MM.1S (cell line): Measurements from ENCODE around the gene FOXJ1.

Source experiments
- EZH2 ChIP-seq: fragments of 300-600 bp; sonication (generic); optimal IDR thresholded peaks from 2 replicates; pipeline ENCODE3; 2017; ENCODE audit warnings: low read depth, mild to moderate bottlenecking, antibody characterized with exemption, low read length, mixed read lengths
- TF ChIP-seq, protein P1 (sequence below): fragments of 300-600 bp; sonication (generic); IDR thresholded peaks from 2 replicates; pipeline ENCODE4 v1.5.1; 2016; ENCODE audit warnings: antibody characterized with exemption, low read length, mixed read lengths

DNA sequence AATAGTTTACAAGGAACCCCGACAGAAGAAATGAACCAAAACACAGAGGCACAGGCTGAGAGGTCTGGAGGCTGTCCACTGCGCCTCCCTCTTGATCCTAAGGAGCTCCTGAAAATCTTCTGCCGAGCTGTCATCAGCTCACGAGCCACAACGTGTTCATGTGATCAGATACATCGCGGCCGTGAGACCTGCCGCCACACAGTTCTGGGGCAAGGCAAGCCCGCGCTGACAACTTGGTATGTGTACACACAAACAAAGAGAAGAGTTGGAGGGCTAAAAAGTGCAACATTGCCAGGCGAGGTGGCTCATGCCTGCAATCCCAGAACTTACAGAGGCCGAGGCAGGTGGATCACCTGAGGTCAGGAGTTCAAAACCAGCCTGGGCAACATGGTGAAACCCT, 45.1 kb downstream of the FOXJ1 start:
- TF ChIP-seq, protein P1, sequence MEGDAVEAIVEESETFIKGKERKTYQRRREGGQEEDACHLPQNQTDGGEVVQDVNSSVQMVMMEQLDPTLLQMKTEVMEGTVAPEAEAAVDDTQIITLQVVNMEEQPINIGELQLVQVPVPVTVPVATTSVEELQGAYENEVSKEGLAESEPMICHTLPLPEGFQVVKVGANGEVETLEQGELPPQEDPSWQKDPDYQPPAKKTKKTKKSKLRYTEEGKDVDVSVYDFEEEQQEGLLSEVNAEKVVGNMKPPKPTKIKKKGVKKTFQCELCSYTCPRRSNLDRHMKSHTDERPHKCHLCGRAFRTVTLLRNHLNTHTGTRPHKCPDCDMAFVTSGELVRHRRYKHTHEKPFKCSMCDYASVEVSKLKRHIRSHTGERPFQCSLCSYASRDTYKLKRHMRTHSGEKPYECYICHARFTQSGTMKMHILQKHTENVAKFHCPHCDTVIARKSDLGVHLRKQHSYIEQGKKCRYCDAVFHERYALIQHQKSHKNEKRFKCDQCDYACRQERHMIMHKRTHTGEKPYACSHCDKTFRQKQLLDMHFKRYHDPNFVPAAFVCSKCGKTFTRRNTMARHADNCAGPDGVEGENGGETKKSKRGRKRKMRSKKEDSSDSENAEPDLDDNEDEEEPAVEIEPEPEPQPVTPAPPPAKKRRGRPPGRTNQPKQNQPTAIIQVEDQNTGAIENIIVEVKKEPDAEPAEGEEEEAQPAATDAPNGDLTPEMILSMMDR: no peak
- no peak for TF ChIP-seq EZH2
